GM23338 (cell line): ENCODE measurements around the gene SLC2A13. TPM values are rescaled to one million over a fixed set of nuclear protein-coding genes. Genes with fewer than 3 reads are reported as not detected.

ENCODE experiments used
- ATAC-seq: fragments of 200-7000 bp; cut with Tn5 transposase; 3 replicates; pipeline ENCODE4 v1.9.1; 2020
- DNase-seq: peaks from one replicate; pipeline ENCODE4 v3.0.0-alpha.2; 2015; ENCODE audit warnings: low spot score
- H2AFZ ChIP-seq: fragments of 200-600 bp; sonication (generic); 2 replicates; pipeline ENCODE4 v1.8.0; 2016; ENCODE audit warnings: antibody characterized with exemption, mild to moderate bottlenecking, moderate library complexity
- H3F3A ChIP-seq: fragments of 200-600 bp; sonication (generic); replicated peaks from 2 replicates; pipeline ENCODE4 v1.8.0; 2017; ENCODE audit warnings: antibody characterized with exemption, mixed run types, low read depth
- H3K27ac ChIP-seq: fragments of 200-600 bp; sonication (generic); 2 replicates; pipeline ENCODE4 v1.6.1; 2016; ENCODE audit warnings: low read depth
- H3K27me3 ChIP-seq: fragments of 200-600 bp; sonication (generic); 2 replicates; pipeline ENCODE4 v1.8.0; 2016; ENCODE audit warnings: mild to moderate bottlenecking, mixed run types, moderate library complexity; ENCODE audit not compliant: insufficient read depth
- H3K36me3 ChIP-seq: fragments of 200-600 bp; sonication (generic); 2 replicates; pipeline ENCODE4 v1.8.0; 2016; ENCODE audit warnings: mild to moderate bottlenecking; ENCODE audit not compliant: insufficient read depth
- H3K4me1 ChIP-seq: fragments of 200-600 bp; sonication (generic); 2 replicates; pipeline ENCODE4 v1.8.0; 2016; ENCODE audit warnings: mild to moderate bottlenecking, moderate library complexity; ENCODE audit not compliant: insufficient read depth
- H3K4me2 ChIP-seq: fragments of 200-600 bp; sonication (generic); 2 replicates; pipeline ENCODE4 v1.7.1; 2017; ENCODE audit warnings: mixed run types
- H3K4me3 ChIP-seq: fragments of 200-600 bp; sonication (generic); 2 replicates; pipeline ENCODE4 v1.6.1; 2016; ENCODE audit warnings: mixed run types
- H3K79me2 ChIP-seq: fragments of 200-600 bp; sonication (generic); replicated peaks from 2 replicates; pipeline ENCODE4 v1.8.0; 2017; ENCODE audit warnings: mild to moderate bottlenecking; ENCODE audit not compliant: insufficient read depth
- H3K9me2 ChIP-seq: fragments of 200-600 bp; sonication (generic); 2 replicates; pipeline ENCODE4 v1.8.0; 2017; ENCODE audit not compliant: insufficient read depth
- H4K20me1 ChIP-seq: fragments of 200-600 bp; sonication (generic); replicated peaks from 2 replicates; pipeline ENCODE4 v1.8.0; 2017; ENCODE audit warnings: mild to moderate bottlenecking; ENCODE audit not compliant: insufficient read depth
- H3K27ac Mint-ChIP-seq: 2 replicates; pipeline ENCODE4 v1.8.0; 2020; ENCODE audit warnings: inconsistent platforms, mild to moderate bottlenecking, moderate library complexity, mixed read lengths
- H3K27me3 Mint-ChIP-seq: 3 replicates; pipeline ENCODE4 v1.8.0; 2022; ENCODE audit warnings: low read depth, mild to moderate bottlenecking, moderate library complexity, mixed read lengths, inconsistent platforms; ENCODE audit not compliant: insufficient read depth, poor library complexity
- H3K36me3 Mint-ChIP-seq: 3 replicates; pipeline ENCODE4 v1.8.0; 2021; ENCODE audit warnings: low read depth, mild to moderate bottlenecking, inconsistent platforms, moderate library complexity, mixed read lengths
- H3K4me1 Mint-ChIP-seq: 3 replicates; pipeline ENCODE4 v1.8.0; 2020; ENCODE audit warnings: mild to moderate bottlenecking, inconsistent platforms, mixed read lengths
- H3K4me3 Mint-ChIP-seq: 3 replicates; pipeline ENCODE4 v1.8.0; 2021; ENCODE audit warnings: moderate library complexity, mild to moderate bottlenecking, inconsistent platforms, mixed read lengths
- H3K9me3 Mint-ChIP-seq: 3 replicates; pipeline ENCODE4 v1.8.0; 2020; ENCODE audit warnings: moderate library complexity, mild to moderate bottlenecking, inconsistent platforms, mixed read lengths
- EZH2 ChIP-seq: fragments of 200-600 bp; sonication (generic); IDR thresholded peaks from one replicate; pipeline ENCODE4 v1.8.0; 2017; ENCODE audit warnings: antibody characterized with exemption, mild to moderate bottlenecking, low read depth; ENCODE audit not compliant: unreplicated experiment
- JUNB ChIP-seq: IDR thresholded peaks from one replicate; pipeline ENCODE4 v1.6.1; 2016; ENCODE audit warnings: antibody characterized with exemption; ENCODE audit not compliant: unreplicated experiment
- POLR2AphosphoS5 ChIP-seq: IDR thresholded peaks from 2 replicates; pipeline ENCODE4 v1.6.1; 2016; ENCODE audit warnings: antibody characterized with exemption, low read depth
- STAT1 ChIP-seq: IDR thresholded peaks from one replicate; pipeline ENCODE4 v1.6.1; 2016; ENCODE audit warnings: antibody characterized with exemption; ENCODE audit not compliant: unreplicated experiment
- ZNF331 ChIP-seq: fragments of 250-450 bp; sonication (Bioruptor Pico); IDR thresholded peaks from 2 replicates; pipeline ENCODE4 v1.5.0; 2020; ENCODE audit warnings: low read depth, mild to moderate bottlenecking, moderate library complexity
- ZNF462 ChIP-seq: fragments of 250-450 bp; sonication (Bioruptor Pico); IDR thresholded peaks from 2 replicates; pipeline ENCODE4 v1.5.0; 2020; ENCODE audit warnings: mild to moderate bottlenecking, moderate library complexity
- polyA plus RNA-seq: library from polyadenylated mRNA; unstranded; fragments of >200 nt; fragmentation: Nextera tagmentation; extraction: Ambion mirVana; gene quantifications from 2 replicates; pipeline ENCODE4 v1.2.1, GENCODE V29; 2016
- total RNA-seq: library from RNA; depleted of rRNA; stranded (reverse); fragments of >200 nt; shearing (Covaris generic); gene quantifications from 2 replicates; pipeline ENCODE4 v1.2.3, GENCODE V29; 2014
- TF ChIP-seq, protein P1 (sequence below), 2 experiments: fragments of 200-600 bp in 1 of 2; sonication (generic) in 1 of 2; conservative IDR thresholded peaks; 2 replicates each; pipeline versions ENCODE4 v1.5.1 to v1.6.1; 2016 to 2017; ENCODE audit warnings: antibody characterized with exemption in 2 of 2, low read depth in 2 of 2, mild to moderate bottlenecking in 2 of 2, moderate library complexity in 1 of 2

SLC2A13 gene
- total and polyA plus RNA-seq, 2 experiments from 2014 or later, result 6.8 to 22.7 TPM

GRCh38 chr12:40122842-40123241 is 17.0 kb upstream of the SLC2A13 start:
- Histone ChIP-seq H3K79me2 (no peaks in the 10 kb centered on the region), H3K27me3 (no peaks in the 10 kb centered on the region), H3K9me2 (no peaks in the 10 kb centered on the region; the same call in 1 of the 2 replicates), H2AFZ (no peak overlapping the region), H3K4me1 (no peaks in the 10 kb centered on the region), H3K36me3 (no peaks in the 10 kb centered on the region), H3K4me3 (no peak overlapping the region), H4K20me1 (no peaks in the 10 kb centered on the region), H3K27ac (no peak overlapping the region), H3K4me2 (no peak overlapping the region), H3F3A (no peaks in the 10 kb centered on the region)
- Mint-ChIP-seq H3K27me3 (peaks cover 4% of the 10 kb centered on the region), H3K27ac (no peak overlapping the region), H3K4me3 (no peak overlapping the region), H3K36me3 (no peaks in the 10 kb centered on the region), H3K9me3 (no peaks in the 10 kb centered on the region), H3K4me1 (no peaks in the 10 kb centered on the region)
- DNase-seq, result no peak
- no peak for ATAC-seq
- TF ChIP-seq ZNF462 (CRISPR knock-in tag) (no peak), STAT1 (no peak), ZNF331 (CRISPR knock-in tag) (no peak), POLR2AphosphoS5 (no peak), JUNB (no peak), EZH2 (no peak)
- TF ChIP-seq, protein P1, sequence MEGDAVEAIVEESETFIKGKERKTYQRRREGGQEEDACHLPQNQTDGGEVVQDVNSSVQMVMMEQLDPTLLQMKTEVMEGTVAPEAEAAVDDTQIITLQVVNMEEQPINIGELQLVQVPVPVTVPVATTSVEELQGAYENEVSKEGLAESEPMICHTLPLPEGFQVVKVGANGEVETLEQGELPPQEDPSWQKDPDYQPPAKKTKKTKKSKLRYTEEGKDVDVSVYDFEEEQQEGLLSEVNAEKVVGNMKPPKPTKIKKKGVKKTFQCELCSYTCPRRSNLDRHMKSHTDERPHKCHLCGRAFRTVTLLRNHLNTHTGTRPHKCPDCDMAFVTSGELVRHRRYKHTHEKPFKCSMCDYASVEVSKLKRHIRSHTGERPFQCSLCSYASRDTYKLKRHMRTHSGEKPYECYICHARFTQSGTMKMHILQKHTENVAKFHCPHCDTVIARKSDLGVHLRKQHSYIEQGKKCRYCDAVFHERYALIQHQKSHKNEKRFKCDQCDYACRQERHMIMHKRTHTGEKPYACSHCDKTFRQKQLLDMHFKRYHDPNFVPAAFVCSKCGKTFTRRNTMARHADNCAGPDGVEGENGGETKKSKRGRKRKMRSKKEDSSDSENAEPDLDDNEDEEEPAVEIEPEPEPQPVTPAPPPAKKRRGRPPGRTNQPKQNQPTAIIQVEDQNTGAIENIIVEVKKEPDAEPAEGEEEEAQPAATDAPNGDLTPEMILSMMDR (conservative IDR thresholded peaks at IDR 0.05; ENCODE audit: low read depth in 2 of 2), result no peak
